ENCODE data around the gene AVPR2. TPM values are rescaled to one million over a fixed set of nuclear protein-coding genes. Genes with fewer than 3 reads are reported as not detected.

Gene AVPR2
- not detected in 2 replicates for total RNA-seq

DNA sequence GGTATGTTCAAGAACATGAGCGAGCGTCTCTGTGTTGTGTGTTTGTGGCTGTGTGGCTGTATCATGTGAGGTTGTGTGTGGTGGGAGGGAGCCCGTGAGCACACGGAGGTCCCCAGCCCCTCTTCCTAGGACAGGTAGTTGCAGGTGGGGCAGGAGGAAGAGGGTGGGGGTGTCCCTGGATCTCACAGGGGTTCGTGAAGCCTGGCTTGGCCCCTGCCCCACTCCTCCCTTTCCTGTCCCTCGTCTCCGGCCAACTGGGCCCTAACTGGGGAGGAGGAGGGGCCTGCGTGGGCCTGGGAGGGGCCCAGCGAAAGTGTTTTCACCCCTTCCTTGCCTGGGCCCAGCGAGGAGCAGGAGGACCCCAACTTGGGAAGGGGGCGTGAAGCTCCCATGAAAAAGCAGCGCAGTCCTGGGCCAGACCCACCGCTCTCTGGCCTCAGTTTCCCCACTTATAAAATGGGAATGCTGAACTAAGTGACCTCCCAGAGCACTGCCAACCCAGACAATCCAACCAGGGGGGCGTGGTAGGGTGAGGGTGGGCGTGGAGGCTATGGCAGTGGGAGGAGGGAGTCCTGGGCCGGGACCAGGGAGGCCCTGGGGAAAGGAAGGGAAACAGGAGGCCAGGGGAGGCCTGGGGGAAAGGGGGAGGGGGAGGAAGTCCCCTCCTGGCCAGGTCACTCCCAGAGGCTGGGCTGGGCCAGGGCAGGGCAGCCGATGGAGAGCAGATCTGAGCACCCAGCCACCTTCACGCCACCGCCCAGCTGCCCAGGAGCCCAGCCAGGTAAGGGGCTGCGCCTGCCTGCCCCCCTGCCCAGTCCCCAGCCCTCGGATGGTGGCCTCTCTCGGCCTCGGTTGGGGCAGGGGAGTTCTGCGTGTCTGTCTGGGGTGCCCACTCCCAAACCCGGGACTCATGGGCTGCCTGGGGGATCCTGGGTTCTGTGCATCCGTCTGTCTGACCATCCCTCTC lies at the start of gene AVPR2:
Gene AVPR2, plus strand, starts transcription at position 683 of the 967 bp plus-strand sequence. CDS start 473 bp downstream, outside the sequence.

DNA sequence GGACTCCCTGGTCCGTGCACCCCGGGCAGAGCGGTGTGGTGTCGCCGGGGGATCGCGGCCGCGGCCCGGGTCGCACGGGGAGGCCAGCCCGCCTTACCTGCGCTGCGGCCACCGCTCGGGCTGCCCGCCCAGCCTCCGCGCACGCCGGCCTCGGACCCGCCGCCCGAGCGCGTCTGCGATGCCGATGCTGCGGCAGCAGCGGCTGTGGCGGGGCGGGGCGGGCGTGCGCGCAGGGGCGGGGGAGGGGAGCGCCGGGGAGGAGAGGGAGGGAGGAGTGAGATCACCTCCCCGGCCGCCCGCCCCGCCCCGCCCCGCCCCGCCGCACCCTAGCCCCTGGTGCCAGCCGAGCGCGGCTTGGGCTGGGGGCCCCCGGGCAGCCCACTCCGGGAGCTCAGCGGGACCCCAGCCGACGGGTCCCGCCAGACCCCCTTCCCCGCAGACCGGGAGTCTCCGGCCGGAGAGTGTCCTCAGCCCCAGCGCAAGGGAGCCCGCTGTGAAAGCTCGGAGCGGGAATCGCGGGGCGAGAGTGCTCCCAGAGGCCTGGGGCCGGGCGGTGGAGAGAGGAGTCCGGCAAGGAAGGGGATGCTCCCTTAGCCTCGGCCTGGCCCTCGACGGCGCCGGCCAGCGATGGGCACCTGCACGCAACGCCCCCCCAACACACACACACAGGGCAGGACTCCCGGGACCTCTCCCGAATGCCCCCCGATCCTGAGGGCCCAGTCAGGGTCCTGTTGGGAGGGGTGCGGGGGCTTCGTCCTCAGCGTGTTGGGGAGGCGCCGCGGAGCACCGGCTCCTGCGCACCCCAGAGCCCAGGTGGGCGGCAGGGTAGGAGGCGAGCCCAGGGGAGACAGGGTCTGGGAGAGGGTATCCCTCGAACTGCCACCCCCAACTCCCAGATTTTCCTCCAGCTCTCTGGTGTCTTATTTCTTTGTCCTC lies 18.2 kb upstream of the AVPR2 start, which contains the start of gene L1CAM:
Gene L1CAM, minus strand, starts transcription at position 206 of the 936 bp plus-strand sequence. CDS start 10,337 bp downstream, outside the sequence.

DNA sequence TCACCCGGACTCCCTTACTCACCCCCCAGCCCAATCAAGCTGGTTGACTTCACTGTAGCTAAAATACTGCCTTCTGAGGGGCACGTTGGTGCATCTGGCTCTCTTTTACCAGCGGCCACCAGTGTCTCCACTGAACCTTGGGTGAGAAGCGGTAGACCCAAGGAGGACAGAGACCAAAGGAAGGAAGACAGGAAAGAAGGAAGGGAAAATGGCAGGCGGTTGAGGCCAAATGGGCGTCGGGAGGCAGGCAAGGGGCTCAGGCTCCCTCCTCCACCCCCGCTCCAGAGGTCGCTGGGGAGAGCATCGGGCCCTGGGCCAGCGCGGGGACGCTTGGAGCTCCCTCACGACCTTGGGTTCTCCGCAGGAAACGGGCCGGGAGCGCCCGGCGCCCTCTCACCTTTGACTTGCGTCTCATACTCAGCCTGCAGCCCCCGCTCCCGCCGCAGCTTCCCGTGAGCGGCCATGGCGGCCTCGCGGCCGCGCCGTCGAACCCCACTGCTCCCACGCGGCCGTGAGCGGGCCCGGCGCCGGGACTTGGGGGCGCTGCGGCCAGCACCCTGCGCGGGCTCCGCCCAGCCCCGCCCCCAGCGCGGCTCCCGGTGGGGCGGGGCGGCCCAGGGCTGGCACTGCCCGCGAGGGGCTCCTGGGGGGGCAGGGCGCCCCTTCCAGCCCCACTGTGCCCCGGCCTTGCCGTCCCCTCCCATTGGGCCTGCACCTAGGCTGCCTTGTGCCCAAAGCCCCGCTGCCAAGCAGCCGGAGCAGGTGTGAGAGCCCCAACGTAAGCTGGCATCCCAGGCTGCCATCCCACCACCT lies 21.5 kb downstream of the AVPR2 start, which contains the start of gene ARHGAP4:
Gene ARHGAP4, minus strand, starts transcription at position 526 of the 813 bp plus-strand sequence. Its CDS starts 62 bp downstream, at position 464.

DNA sequence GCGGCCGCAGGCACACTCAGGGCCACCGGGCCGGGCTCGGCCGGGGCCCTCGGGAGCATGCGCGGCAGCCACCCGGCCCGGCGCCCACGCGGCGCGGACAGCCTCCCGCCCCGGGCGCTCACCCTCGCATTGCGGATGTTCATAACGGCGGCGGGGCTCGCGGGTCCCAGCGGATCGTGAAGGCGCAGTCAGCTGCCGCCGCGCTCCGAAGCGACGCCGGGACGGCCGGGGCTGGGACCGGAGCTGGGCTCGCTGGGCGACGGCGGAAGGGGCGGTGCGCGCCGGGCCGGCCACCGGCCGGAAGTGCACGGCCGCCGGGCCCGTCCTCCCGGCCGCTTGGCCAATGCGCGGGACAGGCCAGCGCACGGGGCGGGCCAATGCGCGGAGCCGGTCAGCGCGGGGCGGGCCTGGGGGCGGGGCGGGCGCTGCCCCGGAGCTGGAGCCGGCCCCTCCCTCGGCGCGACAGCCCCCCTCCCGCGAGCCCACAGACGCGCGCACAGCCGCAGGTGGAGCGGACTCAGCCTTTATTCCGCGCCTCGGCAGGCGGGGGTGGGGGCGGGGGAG lies 30.4 kb downstream of the AVPR2 start, which contains the start of gene NAA10:
Gene NAA10, minus strand, starts transcription at position 276 of the 564 bp plus-strand sequence. Its CDS starts 133 bp downstream, at position 143.

DNA sequence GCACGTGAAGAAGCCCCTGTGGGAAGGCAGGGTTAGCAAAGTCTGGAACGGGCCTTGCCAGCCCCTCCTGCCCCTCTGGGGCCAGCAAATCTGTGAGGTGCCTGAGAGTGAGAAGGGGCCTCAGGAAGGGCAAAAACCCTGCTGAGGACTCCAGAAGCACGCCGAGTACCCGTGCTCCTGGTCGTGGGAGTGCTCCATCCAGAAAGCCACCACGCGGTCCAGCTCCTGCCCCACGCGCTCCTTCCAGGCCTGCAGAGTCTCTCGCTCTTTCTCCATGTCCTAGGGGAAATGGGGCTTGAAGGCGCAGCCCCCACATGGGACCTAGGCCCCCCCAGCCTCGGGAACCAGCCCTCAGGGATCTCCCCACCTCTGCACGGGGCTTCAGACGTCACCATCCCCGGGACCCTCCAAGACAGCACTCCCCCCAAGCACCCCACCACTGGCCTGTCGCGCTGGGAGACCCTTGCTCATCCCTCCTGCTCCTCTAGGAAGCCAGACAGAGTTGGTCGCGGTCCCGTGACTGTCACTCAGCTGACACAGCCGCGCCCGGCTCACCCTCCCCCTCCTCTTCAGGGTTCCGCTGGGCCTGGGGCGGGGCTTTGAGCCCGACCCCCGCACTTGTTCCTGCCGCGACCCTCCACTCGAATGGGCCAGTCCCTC lies 39.8 kb downstream of the AVPR2 start, which contains the start of gene RENBP:
Gene RENBP, minus strand, starts transcription at position 504 of the 660 bp plus-strand sequence. Its CDS starts 33 bp downstream, at position 471.

Other genes starting within 250 kb of the AVPR2 start
- 0.39 and 0.65 TPM in 2 replicates for gene PNCK, start 230.9 kb upstream of the AVPR2 start, total RNA-seq
- gene SLC6A8, start 216.7 kb upstream of the AVPR2 start, total RNA-seq = 14.9 and 22.5 TPM in 2 replicates
- gene BCAP31, start 180.3 kb upstream of the AVPR2 start, total RNA-seq = 114 and 131 TPM in 2 replicates
- 13.2 and 13.3 TPM in 2 replicates for gene ABCD1, start 179.8 kb upstream of the AVPR2 start, total RNA-seq
- 4.7 and 5.0 TPM in 2 replicates for gene PLXNB3, start 140.4 kb upstream of the AVPR2 start, total RNA-seq
- 0.65 TPM in 2 replicates for gene SRPK3, start 123.6 kb upstream of the AVPR2 start, total RNA-seq
- 41.1 and 41.8 TPM in 2 replicates for gene IDH3G, start 110.3 kb upstream of the AVPR2 start, total RNA-seq
- 170 and 202 TPM in 2 replicates for gene SSR4, start 110.0 kb upstream of the AVPR2 start, total RNA-seq
- gene PDZD4, start 74.1 kb upstream of the AVPR2 start, total RNA-seq = 0.78 and 0.97 TPM in 2 replicates
- gene L1CAM, start 18.5 kb upstream of the AVPR2 start, total RNA-seq = 0.43 and 0.52 TPM in 2 replicates
- gene ARHGAP4, start 21.6 kb downstream of the AVPR2 start, total RNA-seq = 1.2 and 1.7 TPM in 2 replicates
- gene NAA10, start 30.4 kb downstream of the AVPR2 start, total RNA-seq = 46.7 and 47.6 TPM in 2 replicates
- gene RENBP, start 40.0 kb downstream of the AVPR2 start, total RNA-seq = 5.1 and 7.7 TPM in 2 replicates
- gene HCFC1, start 67.1 kb downstream of the AVPR2 start, total RNA-seq = 21.5 and 26.9 TPM in 2 replicates
- 5.1 and 5.7 TPM in 2 replicates for gene TMEM187, start 68.1 kb downstream of the AVPR2 start, total RNA-seq
- 47.1 and 71.7 TPM in 2 replicates for gene IRAK1, start 115.2 kb downstream of the AVPR2 start, total RNA-seq
- 37.0 and 40.6 TPM in 2 replicates for gene MECP2, start 193.0 kb downstream of the AVPR2 start, total RNA-seq
- gene OPN1LW, start 239.6 kb downstream of the AVPR2 start, total RNA-seq = not detected in 2 replicates

Data from articular chondrocyte of knee joint (primary cell).